GM13977 (cell line): ENCODE data around the gene NFIA.

Experiments used
- DNase-seq: peaks from one replicate; pipeline ENCODE4 v3.0.0; 2012; ENCODE audit warnings: low spot score
- in situ Hi-C: fragments of 300-500 bp; cut with MboI; formaldehyde crosslinking; loops from one replicate; pipeline ENCODE4 v1.12.0; 2022; ENCODE audit warnings: low sequenced_read_pairs, low pct_unique_long_range_greater_than_20kb, mixed read lengths, inconsistent platforms; ENCODE audit not compliant: unreplicated experiment
- TF ChIP-seq, protein P1 (sequence below): IDR thresholded peaks from 2 replicates; pipeline ENCODE4 v1.5.1; 2012; ENCODE audit warnings: mild to moderate bottlenecking, control low read depth; ENCODE audit not compliant: insufficient read depth; ENCODE audit errors: extremely low read depth, missing control alignments

Gene NFIA

DNA sequence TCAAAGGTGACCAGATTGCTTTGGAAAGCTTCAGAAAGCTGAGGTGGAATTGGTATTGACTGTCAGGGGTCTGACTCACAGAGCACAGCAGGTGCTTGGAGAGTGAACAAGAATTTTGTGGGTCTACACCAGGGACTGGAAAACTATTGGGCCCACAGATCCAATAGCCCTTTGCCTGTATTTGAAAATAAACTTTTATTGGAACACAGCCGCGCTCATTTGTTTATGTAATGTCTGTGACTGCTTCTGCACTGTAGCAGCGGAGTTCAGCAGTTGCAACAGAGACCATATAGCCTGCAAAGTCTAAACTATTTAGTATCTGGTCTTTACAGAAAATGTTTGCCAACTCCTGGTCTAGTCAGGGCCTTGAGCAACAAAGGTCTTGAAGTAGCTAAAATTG, 315.6 kb downstream of the NFIA start:
- in situ Hi-C loops = no loop called here

DNA sequence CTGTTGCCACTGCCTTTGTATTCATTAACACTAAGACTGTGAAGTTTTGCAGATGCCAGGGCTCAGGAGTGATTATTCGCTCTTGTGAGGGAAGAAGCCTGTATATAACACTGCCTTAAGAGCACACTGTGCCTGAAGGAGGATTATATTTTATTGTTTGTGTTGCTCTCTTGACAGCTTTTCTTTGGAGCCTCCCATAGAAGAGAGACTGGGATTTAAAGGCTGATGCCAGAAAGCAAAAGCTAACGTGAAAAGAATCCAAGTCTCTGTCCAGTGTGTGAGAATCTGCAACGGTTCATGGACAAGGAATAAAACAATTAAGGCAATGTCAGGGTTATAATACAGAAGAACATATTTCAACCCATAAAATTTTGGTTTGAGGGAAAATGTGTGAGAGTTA, 316.8 kb downstream of the NFIA start:
- TF ChIP-seq, protein P1, sequence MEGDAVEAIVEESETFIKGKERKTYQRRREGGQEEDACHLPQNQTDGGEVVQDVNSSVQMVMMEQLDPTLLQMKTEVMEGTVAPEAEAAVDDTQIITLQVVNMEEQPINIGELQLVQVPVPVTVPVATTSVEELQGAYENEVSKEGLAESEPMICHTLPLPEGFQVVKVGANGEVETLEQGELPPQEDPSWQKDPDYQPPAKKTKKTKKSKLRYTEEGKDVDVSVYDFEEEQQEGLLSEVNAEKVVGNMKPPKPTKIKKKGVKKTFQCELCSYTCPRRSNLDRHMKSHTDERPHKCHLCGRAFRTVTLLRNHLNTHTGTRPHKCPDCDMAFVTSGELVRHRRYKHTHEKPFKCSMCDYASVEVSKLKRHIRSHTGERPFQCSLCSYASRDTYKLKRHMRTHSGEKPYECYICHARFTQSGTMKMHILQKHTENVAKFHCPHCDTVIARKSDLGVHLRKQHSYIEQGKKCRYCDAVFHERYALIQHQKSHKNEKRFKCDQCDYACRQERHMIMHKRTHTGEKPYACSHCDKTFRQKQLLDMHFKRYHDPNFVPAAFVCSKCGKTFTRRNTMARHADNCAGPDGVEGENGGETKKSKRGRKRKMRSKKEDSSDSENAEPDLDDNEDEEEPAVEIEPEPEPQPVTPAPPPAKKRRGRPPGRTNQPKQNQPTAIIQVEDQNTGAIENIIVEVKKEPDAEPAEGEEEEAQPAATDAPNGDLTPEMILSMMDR = no peak
- in situ Hi-C loops = no loop called here
- no peak for DNase-seq

More for the DNA sequence above, 315.6 kb downstream of the NFIA start:
- no peak for DNase-seq
- TF ChIP-seq, protein P1 = no peak

DNA sequence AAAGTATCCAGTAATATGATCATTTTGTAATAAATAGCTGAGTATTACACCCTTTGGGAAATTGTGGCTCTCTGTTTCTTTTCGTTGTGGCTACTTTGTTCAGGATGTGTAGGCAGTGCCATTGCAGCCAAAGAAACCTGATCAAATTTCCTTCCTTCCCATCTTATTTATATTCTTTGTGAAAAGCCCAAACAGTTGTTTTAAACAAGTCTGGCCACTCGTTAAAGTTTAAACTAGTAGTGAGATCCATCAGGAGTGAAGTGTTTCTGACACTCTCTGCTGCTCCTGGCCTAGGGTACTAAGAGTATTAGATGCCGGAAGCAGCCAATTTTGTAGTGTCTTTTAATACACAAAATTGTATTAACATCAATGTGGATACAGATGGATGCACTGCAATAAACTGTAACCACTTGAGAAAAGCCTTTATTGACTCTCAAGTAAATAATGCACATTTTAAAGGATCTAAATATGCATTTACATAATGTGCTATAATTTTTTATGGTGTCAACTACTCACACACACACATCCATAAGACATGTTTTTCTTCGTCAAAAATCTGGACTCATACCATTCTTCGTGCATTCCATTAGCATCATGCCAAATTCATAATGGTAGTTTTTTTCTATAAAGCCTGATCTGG, 317.9 kb downstream of the NFIA start:
- DNase-seq = no peak
- TF ChIP-seq, protein P1 = no peak
- in situ Hi-C loops = no loop called here

DNA sequence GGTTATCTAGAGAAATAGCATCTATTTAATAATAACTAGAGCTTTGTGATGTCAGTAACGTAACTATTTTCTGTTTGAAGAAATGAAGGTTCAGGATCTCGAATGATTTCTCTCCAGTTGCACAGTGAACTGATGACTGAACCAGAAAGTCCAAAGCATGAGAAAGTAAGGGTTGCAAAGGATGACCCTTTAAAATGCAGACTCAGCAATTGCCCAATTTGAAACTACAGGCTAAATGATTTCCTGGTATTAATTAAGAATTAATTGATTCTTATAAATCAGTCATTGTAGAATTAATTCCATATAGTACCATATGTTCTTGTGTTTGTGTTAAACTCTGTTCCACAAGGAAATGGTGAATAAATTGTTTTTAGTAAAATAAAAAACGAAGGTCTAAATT, 318.6 kb downstream of the NFIA start:
- no peak for DNase-seq
- in situ Hi-C loops = no loop called here
- TF ChIP-seq, protein P1 = no peak

DNA sequence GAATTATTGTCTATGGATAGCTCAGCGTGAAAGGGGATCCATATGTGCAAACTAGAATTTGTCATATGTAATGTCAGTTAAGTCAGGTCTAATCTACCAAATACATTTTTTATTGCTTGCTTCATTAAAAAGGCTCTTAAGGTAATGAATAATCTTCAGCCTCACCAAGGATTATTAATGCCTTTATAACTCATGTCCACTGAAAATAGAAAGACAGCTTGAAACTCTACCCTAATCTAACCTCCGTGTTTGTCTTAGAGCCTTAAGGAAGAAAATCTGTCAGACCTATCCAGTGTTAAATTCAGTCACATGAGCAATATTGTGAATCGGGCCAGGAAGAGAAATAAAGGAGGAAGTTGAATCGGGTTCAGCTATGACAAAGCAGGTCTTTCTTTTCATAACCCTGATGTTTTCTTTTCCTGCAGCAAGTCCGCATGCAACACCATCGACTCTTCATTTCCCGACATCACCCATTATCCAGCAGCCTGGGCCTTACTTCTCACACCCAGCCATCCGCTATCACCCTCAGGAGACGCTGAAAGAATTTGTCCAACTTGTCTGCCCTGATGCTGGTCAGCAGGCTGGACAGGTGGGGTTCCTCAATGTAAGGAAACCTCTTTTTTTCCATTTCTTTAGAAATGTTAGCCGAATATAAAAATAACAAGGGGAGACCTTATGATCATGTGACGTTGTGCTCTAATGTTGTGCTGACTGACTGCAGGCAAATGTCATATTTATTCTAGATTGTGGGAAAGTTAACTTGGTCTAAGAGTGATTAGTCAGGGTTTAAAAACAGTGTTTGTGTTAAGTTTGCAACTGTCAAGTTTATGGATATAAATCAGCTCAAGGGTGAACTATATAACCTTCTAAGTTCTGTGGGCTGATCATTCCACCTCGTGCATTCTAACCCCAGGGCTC, 321.6 kb downstream of the NFIA start:
- DNase-seq = no peak
- TF ChIP-seq, protein P1 = no peak
- in situ Hi-C loops = no loop called here

DNA sequence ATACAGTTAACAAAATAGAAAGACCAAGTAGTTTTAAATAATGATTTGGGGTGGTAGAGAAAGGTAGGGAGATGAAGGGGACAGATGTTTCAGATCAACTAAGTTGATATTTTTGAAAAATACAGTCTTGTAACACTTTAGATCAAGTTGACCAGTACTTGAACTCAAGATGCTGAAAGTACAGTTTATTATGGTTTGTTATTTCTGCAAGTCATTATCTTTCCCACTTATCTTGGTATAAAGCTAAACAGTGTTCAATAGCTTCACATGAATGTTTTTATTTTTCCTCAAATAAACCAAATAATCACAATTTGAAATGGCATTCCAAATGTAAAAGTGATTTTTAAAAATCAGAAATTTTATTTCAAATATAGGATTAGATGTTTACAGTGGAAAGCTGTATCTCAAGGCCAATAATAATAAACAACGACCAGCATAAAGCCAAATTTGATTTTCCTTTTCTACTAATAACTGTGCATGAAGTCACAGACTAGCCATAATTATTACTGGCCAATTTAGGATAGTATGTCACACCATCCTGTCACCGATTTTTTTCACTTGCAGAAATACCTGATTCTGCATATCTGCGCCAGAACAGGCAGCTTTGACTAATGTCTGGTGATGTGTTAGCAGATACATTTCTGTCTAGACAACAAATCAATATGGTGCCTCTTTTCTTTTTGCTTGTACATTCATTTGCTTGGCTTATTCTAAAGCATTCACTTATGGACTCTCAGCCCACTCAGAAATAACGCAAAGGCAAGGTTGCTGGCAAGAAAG, 322.4 kb downstream of the NFIA start:
- TF ChIP-seq, protein P1 = no peak
- no peak for DNase-seq
- in situ Hi-C loops = no loop called here
